ENCODE results near the gene RNF115.

RNF115 gene

GRCh38 chr1:145692785-145693443, 131.0 kb downstream of the RNF115 start:
- no peak for DNase-seq (ENCODE audit: low read depth)
- TF ChIP-seq MYC (IDR thresholded peaks at IDR 0.05; ENCODE audit: low read depth, low read length) (no peak), POLR2A (IDR thresholded peaks at IDR 0.05; ENCODE audit: extremely low read depth, insufficient read length) (no peak)
- H3K4me3 ChIP-seq (ENCODE audit: low read depth, low read length): no peak overlapping the region

GRCh38 chr1:145690587-145691558, 133.0 kb downstream of the RNF115 start:
- peak; percentile 21 for DNase-seq (ENCODE audit: low read depth)
- TF ChIP-seq MAX (IDR thresholded peaks at IDR 0.05; ENCODE audit: low read depth, low read length) (no peak), POLR2A (IDR thresholded peaks at IDR 0.05; ENCODE audit: extremely low read depth, insufficient read length) (no peak)
- no peak overlapping the region for H3K4me3 ChIP-seq (ENCODE audit: low read depth, low read length)

DNA sequence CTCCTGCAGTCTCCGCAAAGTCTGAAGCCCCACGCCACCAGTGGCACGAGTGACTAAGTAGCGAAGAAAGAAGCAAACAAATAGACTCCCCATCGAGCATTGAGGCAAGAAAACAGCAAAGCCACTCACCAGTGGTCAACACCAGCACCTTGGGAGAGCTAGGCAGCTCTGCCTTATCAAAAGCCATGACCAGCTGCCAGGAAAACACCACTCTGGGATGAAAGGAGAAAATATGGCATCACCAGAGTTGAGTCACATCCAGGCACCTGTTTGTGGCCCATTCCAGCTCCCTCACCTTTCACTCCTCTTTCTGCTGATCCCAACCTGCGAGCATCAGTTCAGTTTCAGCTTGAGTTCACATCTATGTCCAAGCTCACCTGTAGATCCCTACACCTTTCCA, 134.0 kb downstream of the RNF115 start:
- DNase-seq (ENCODE audit: low read depth): no peak
- no peak for TF ChIP-seq CTCF (IDR thresholded peaks at IDR 0.05; ENCODE audit: low read depth, low read length)
- TF ChIP-seq MYC (IDR thresholded peaks at IDR 0.05; ENCODE audit: low read depth, low read length): no peak
- no peak for TF ChIP-seq POLR2A (IDR thresholded peaks at IDR 0.05; ENCODE audit: extremely low read depth, insufficient read length)
- no peak for TF ChIP-seq MAX (IDR thresholded peaks at IDR 0.05; ENCODE audit: low read depth, low read length)
- no peak overlapping the region for H3K4me3 ChIP-seq (ENCODE audit: low read depth, low read length)

GRCh38 chr1:145688924-145689323, 135.0 kb downstream of the RNF115 start:
- TF ChIP-seq CTCF (IDR thresholded peaks at IDR 0.05; ENCODE audit: low read depth, low read length): no peak
- DNase-seq (ENCODE audit: low read depth): no peak
- no peak overlapping the region for H3K4me3 ChIP-seq (ENCODE audit: low read depth, low read length)
